H9 (cell line): ENCODE data around the gene TEX2. TPM values are rescaled to one million over a fixed set of nuclear protein-coding genes. Genes with fewer than 3 reads are reported as not detected.

ENCODE experiments used
- DNase-seq: peaks from one replicate; pipeline ENCODE4 v3.0.0-alpha.2; 2017
- H2AFZ ChIP-seq: one replicate; pipeline ENCODE4 v1.6.1; 2013; ENCODE audit warnings: mild to moderate bottlenecking, low read length, control low read depth, moderate library complexity
- H2AK5ac ChIP-seq: 2 replicates; pipeline ENCODE4 v1.6.1; 2013; ENCODE audit warnings: low read length, control low read depth, mixed read lengths; ENCODE audit not compliant: insufficient read length
- H2BK120ac ChIP-seq: one replicate; pipeline ENCODE4 v1.6.1; 2013; ENCODE audit warnings: low read depth, mild to moderate bottlenecking, low read length, control low read depth, inconsistent platforms; ENCODE audit not compliant: poor library complexity, severe bottlenecking
- H2BK12ac ChIP-seq: 2 replicates; pipeline ENCODE4 v1.6.1; 2013; ENCODE audit warnings: low read length, control low read depth, mixed read lengths, low read depth; ENCODE audit not compliant: insufficient read length
- H2BK15ac ChIP-seq: 2 replicates; pipeline ENCODE4 v1.6.1; 2013; ENCODE audit warnings: low read depth, low read length, control low read depth
- H2BK20ac ChIP-seq: one replicate; pipeline ENCODE4 v1.6.1; 2013; ENCODE audit warnings: low read depth, mild to moderate bottlenecking, low read length, control low read depth, inconsistent platforms; ENCODE audit not compliant: poor library complexity, severe bottlenecking
- H2BK5ac ChIP-seq: 2 replicates; pipeline ENCODE4 v1.6.1; 2013; ENCODE audit warnings: low read length, control low read depth, mixed read lengths; ENCODE audit not compliant: insufficient read length
- H3K14ac ChIP-seq: 2 replicates; pipeline ENCODE4 v1.6.1; 2013; ENCODE audit warnings: low read length, control low read depth; ENCODE audit not compliant: insufficient read depth
- H3K18ac ChIP-seq: 2 replicates; pipeline ENCODE4 v1.6.1; 2013; ENCODE audit warnings: low read depth, mild to moderate bottlenecking, mixed read lengths, low read length, control low read depth; ENCODE audit not compliant: insufficient read length
- H3K23ac ChIP-seq: 2 replicates; pipeline ENCODE4 v1.6.1; 2013; ENCODE audit warnings: low read length, control low read depth, mixed read lengths, low read depth; ENCODE audit not compliant: insufficient read length
- H3K23me2 ChIP-seq: 2 replicates; pipeline ENCODE4 v1.6.1; 2013; ENCODE audit warnings: low read depth, mild to moderate bottlenecking, mixed read lengths, low read length, control low read depth; ENCODE audit not compliant: insufficient read length, poor library complexity, severe bottlenecking
- H3K27ac ChIP-seq: 2 replicates; pipeline ENCODE4 v1.5.1; 2013; ENCODE audit warnings: low read length, control low read depth, mixed read lengths, low read depth; ENCODE audit not compliant: insufficient read length
- H3K27me3 ChIP-seq: 2 replicates; pipeline ENCODE4 v1.6.1; 2013; ENCODE audit warnings: low read length, control low read depth, inconsistent platforms; ENCODE audit not compliant: insufficient read depth
- H3K4ac ChIP-seq: 2 replicates; pipeline ENCODE4 v1.6.1; 2013; ENCODE audit warnings: low read depth, mild to moderate bottlenecking, control low read depth, inconsistent platforms, low read length, moderate library complexity
- H3K4me1 ChIP-seq: 2 replicates; pipeline ENCODE4 v1.6.1; 2013; ENCODE audit warnings: low read length, control low read depth, inconsistent platforms; ENCODE audit not compliant: insufficient read depth
- H3K4me2 ChIP-seq: 2 replicates; pipeline ENCODE4 v1.6.1; 2013; ENCODE audit warnings: low read length, control low read depth, mixed read lengths; ENCODE audit not compliant: insufficient read length, insufficient read depth
- H3K56ac ChIP-seq: 2 replicates; pipeline ENCODE4 v1.6.1; 2013; ENCODE audit warnings: low read depth, mild to moderate bottlenecking, mixed read lengths, low read length, control low read depth; ENCODE audit not compliant: insufficient read length
- H3K79me1 ChIP-seq: 2 replicates; pipeline ENCODE4 v1.6.1; 2013; ENCODE audit warnings: low read depth, mild to moderate bottlenecking, moderate library complexity, low read length, control low read depth, inconsistent platforms; ENCODE audit not compliant: insufficient read depth, poor library complexity, severe bottlenecking
- H3K79me2 ChIP-seq: 2 replicates; pipeline ENCODE4 v1.6.1; 2013; ENCODE audit warnings: low read length, control low read depth, inconsistent platforms; ENCODE audit not compliant: insufficient read depth
- H3K9ac ChIP-seq: 2 replicates; pipeline ENCODE4 v1.6.1; 2013; ENCODE audit warnings: low read length, control low read depth, mixed read lengths; ENCODE audit not compliant: insufficient read length; ENCODE audit errors: extremely low read depth
- H3K9me3 ChIP-seq: one replicate; pipeline ENCODE4 v1.6.1; 2013; ENCODE audit warnings: low read depth, low read length, inconsistent platforms; ENCODE audit not compliant: control insufficient read depth
- H3T11ph ChIP-seq: one replicate; pipeline ENCODE4 v1.6.1; 2013; ENCODE audit warnings: mild to moderate bottlenecking, low read length, control low read depth, inconsistent platforms
- H4K20me1 ChIP-seq: one replicate; pipeline ENCODE4 v1.6.1; 2013; ENCODE audit not compliant: control insufficient read depth, insufficient read length, insufficient read depth
- H4K5ac ChIP-seq: 2 replicates; pipeline ENCODE4 v1.6.1; 2013; ENCODE audit warnings: low read depth, mild to moderate bottlenecking, mixed read lengths, low read length, control low read depth; ENCODE audit not compliant: insufficient read length
- H4K8ac ChIP-seq: replicated peaks from 2 replicates; pipeline ENCODE4 v1.6.1; 2013; ENCODE audit warnings: low read length, control low read depth, mixed read lengths, low read depth; ENCODE audit not compliant: insufficient read length
- H4K91ac ChIP-seq: 2 replicates; pipeline ENCODE4 v1.6.1; 2013; ENCODE audit warnings: low read depth, mild to moderate bottlenecking, moderate library complexity, mixed read lengths, low read length, control low read depth; ENCODE audit not compliant: insufficient read length
- H3K27ac Mint-ChIP-seq, 3 experiments: 2 replicates in 2 of 3; 3 replicates in 1 of 3; pipeline ENCODE4 v1.8.0; 2020 to 2021; ENCODE audit warnings: mixed read lengths in 3 of 3, mild to moderate bottlenecking in 1 of 3, moderate library complexity in 1 of 3
- H3K27me3 Mint-ChIP-seq: 2 replicates; pipeline ENCODE4 v1.8.0; 2021; ENCODE audit warnings: low read depth, mild to moderate bottlenecking, moderate library complexity, mixed read lengths
- H3K36me3 Mint-ChIP-seq, 3 experiments: 2 replicates in 2 of 3; 3 replicates in 1 of 3; pipeline ENCODE4 v1.8.0; 2020 to 2021; ENCODE audit warnings: low read depth in 3 of 3, mixed read lengths in 3 of 3; ENCODE audit not compliant: insufficient read depth in 1 of 3
- H3K4me1 Mint-ChIP-seq, 2 experiments: 2 replicates each; pipeline ENCODE4 v1.8.0; 2020; ENCODE audit warnings: mixed read lengths in 2 of 2
- H3K4me3 Mint-ChIP-seq, 2 experiments: 2 replicates in 1 of 2; 3 replicates in 1 of 2; pipeline ENCODE4 v1.8.0; 2020 to 2021; ENCODE audit warnings: mild to moderate bottlenecking in 2 of 2, mixed read lengths in 2 of 2, moderate library complexity in 1 of 2
- H3K9me3 Mint-ChIP-seq, 2 experiments: 2 replicates in 1 of 2; 3 replicates in 1 of 2; pipeline ENCODE4 v1.8.0; 2020; ENCODE audit warnings: mild to moderate bottlenecking in 2 of 2, mixed read lengths in 2 of 2, moderate library complexity in 1 of 2
- WGBS: extraction: QIAGEN DNeasy Blood & Tissue Kit; methylation state at CpG from one replicate; pipeline ENCODE4 v1.1.7; 2013; ENCODE audit warnings: missing lambda C conversion rate, low lambda C conversion rate, mixed read lengths; ENCODE audit not compliant: insufficient read length; ENCODE audit errors: extremely low coverage; 5-methylcytosine and 5-hydroxymethylcytosine counted together
- total RNA-seq: library from RNA; stranded (reverse); gene quantifications from 2 replicates; pipeline ENCODE4 v1.2.1, GENCODE V29; 2021
- TF ChIP-seq, protein P1 (sequence below): fragments of 200-600 bp; sonication (generic); conservative IDR thresholded peaks from 3 replicates; pipeline ENCODE4 v1.8.0; 2021; ENCODE audit warnings: antibody characterized with exemption, mild to moderate bottlenecking

The TEX2 gene
- total RNA-seq, 1 experiment from 2014 or later = 12.2 TPM

GRCh38 chr17:64106918-64107317 is 156.1 kb downstream of the TEX2 start:
- no peak overlapping the region for H2BK12ac ChIP-seq
- no peak for DNase-seq
- H4K8ac ChIP-seq = no peak overlapping the region
- no peak overlapping the region for H3K9ac ChIP-seq
- H3K56ac ChIP-seq = no peak overlapping the region
- no peaks in the 10 kb centered on the region for H3K27me3 ChIP-seq
- H3K4me1 Mint-ChIP-seq = peaks cover 7 to 13% of the 10 kb centered on the region in 2 experiments
- H3K4me2 ChIP-seq = no peak overlapping the region
- H2AK5ac ChIP-seq = no peak overlapping the region
- H2BK120ac ChIP-seq = no peak overlapping the region
- H2BK20ac ChIP-seq = no peak overlapping the region
- no peaks in the 10 kb centered on the region for H4K20me1 ChIP-seq
- no CpG with 5 or more reads among the region's 3 CpGs for WGBS
- no peak overlapping the region for H4K5ac ChIP-seq
- no peaks in the 10 kb centered on the region for H3K27me3 Mint-ChIP-seq
- no peak overlapping the region for H3K18ac ChIP-seq
- H3K9me3 Mint-ChIP-seq = no peaks in the 10 kb centered on the region
- no peaks in the 10 kb centered on the region for H3K9me3 ChIP-seq
- no peaks in the 10 kb centered on the region for H3K79me1 ChIP-seq
- no peak overlapping the region for H3K14ac ChIP-seq
- TF ChIP-seq, protein P1, sequence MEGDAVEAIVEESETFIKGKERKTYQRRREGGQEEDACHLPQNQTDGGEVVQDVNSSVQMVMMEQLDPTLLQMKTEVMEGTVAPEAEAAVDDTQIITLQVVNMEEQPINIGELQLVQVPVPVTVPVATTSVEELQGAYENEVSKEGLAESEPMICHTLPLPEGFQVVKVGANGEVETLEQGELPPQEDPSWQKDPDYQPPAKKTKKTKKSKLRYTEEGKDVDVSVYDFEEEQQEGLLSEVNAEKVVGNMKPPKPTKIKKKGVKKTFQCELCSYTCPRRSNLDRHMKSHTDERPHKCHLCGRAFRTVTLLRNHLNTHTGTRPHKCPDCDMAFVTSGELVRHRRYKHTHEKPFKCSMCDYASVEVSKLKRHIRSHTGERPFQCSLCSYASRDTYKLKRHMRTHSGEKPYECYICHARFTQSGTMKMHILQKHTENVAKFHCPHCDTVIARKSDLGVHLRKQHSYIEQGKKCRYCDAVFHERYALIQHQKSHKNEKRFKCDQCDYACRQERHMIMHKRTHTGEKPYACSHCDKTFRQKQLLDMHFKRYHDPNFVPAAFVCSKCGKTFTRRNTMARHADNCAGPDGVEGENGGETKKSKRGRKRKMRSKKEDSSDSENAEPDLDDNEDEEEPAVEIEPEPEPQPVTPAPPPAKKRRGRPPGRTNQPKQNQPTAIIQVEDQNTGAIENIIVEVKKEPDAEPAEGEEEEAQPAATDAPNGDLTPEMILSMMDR = no peak
- no peak overlapping the region for H2BK5ac ChIP-seq
- H3K36me3 Mint-ChIP-seq = no peaks in the 10 kb centered on the region
- no peaks in the 10 kb centered on the region; the same call in 1 of the 2 replicates for H3K4me1 ChIP-seq
- H3K4ac ChIP-seq = no peak overlapping the region
- H3K23ac ChIP-seq = no peak overlapping the region
- no peak overlapping the region for H2BK15ac ChIP-seq
- H3K23me2 ChIP-seq = no peaks in the 10 kb centered on the region
- no peaks in the 10 kb centered on the region for H3K79me2 ChIP-seq
- no peak overlapping the region; a peak in 1 of 7 replicates for H3K27ac Mint-ChIP-seq
- H3K4me3 Mint-ChIP-seq = no peak overlapping the region
- H2AFZ ChIP-seq = no peak overlapping the region
- H3T11ph ChIP-seq = no peak overlapping the region
- H4K91ac ChIP-seq = no peak overlapping the region
- H3K27ac ChIP-seq = no peak overlapping the region
